HG02973 (cell line): Measurements from ENCODE around the gene NPIPA3.
"Not testable (repeated sequence)": the region's sequence is repeated elsewhere in the genome, so short reads cannot be mapped to it uniquely, and the experiment has no call there.

Experiments
- ATAC-seq: cut with Tn5 transposase; IDR thresholded peaks from one replicate; pipeline ENCODE4 v1.9.1; 2021; ENCODE audit warnings: moderate library complexity; ENCODE audit not compliant: unreplicated experiment

The NPIPA3 gene

GRCh38 chr16:14741794-14742193, 38.6 kb downstream of the NPIPA3 start:
- not testable (repeated sequence) for ATAC-seq

GRCh38 chr16:14742273-14743128, 39.3 kb downstream of the NPIPA3 start, which contains the start of gene NPIPA2:
Gene NPIPA2, plus strand, starts transcription at chr16:14742533. Its CDS starts 5,533 bp downstream, at chr16:14748066.
- peak; percentile 90 for ATAC-seq

- ATAC-seq, result not testable (repeated sequence)
Measured at GRCh38 chr16:14773654-14774053, 70.4 kb downstream of the NPIPA3 start.

- not testable (repeated sequence) for ATAC-seq
Measured at GRCh38 chr16:14775624-14776023, 72.4 kb downstream of the NPIPA3 start.
